ENCODE results near the gene HECTD1.

DNA sequence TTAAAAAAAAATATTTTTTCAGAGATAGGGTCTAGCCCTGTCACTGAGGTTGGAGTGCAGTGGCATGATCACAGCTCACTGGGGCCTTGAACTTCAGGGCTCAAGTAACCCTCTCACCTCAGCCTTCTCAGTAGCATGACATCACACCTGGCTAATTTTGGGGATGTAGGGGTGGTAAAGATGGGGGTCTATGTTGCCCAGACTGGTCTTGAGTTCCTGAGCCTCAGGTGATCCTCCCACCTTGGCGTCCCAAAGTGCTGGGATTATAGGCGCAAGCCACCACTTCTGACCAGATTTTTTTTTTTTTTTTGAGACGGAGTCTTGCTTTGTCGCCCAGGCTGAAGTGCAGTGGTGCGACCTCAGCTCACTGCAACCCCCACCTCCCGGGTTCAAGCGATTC lies 80.9 kb downstream of the HECTD1 start:
- TF ChIP-seq CTCF (IDR thresholded peaks at IDR 0.05) = no peak
- no peak for TF ChIP-seq POLR2A (IDR thresholded peaks at IDR 0.05; ENCODE audit: low read depth)
